Activated CD8-positive, alpha-beta memory T cell treated with anti-CD3 and anti-CD28 coated beads, Interleukin-2, amount 50 U/mL, for 1 hour (primary cell): ENCODE measurements around the gene ATF6.

Experiments used
- DNase-seq: peaks from one replicate; pipeline ENCODE4 v3.0.0-alpha.2; 2020; ENCODE audit errors: extremely low read depth

ATF6 gene

DNA sequence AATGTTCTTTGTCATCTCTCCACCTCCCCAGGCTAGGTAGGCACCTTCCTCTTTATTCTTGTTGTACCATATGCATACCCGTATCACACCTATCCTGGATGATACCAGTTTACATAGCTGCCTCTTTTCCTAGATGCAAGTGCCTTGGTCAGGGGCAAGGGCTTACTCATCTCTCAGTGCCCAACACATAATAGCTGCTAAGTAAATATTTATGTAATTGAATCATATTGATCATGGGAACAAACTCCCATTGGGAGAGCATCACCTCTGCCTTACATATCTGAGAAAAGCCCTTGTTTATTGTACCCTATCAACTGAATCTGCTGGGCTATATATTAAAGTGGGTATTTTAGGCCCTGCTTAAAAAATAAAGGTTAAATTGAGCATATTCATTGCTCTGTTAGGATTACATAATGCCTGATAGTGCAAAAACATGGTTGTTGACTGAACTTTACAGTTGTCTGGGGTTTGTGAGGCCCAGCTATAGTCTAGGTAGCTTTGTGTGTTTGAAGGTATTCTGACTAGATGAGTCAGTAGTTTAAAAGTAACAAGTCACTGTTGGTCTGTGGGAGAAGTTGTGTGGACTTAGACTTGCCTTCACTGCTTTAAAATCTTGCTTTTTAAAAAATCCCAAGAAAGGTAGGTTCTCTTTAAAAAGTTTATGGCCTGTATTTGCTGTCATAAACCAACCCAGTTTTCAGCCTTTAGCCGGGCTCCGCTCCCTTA, 174.9 kb downstream of the ATF6 start:
- no peak for DNase-seq

DNA sequence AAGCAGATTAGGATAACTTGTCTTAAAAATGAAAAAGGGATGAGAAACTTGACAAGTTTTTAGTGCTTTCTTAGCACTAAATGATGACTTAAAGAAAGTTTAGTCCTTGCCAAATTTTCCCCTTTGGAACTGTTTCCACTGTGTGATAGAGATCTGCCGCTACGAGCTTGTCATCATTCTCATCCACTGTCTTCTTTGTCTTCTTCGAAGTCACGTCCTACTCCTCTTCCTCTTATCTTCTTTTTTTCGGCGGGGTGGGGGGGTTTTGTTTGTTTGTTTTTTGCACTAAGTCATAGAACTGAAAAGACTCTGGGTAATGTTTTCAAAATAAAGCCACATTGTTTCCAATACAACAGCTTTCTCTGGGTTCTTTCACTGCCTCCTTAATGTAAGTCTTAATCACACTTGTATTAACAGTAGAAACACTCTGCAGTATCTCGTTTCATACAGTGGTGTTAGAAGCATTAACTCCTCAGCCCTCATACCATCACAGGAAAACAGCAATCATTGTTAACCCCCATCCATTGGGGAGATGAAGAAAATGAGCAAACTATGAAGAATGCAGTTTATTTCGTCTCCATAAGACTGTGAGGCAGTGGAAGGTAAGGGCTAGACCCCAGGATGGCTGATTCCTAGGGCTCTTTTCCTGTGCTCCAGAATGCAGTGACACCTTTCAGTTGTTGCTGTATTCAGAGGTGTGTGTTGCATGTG, 175.8 kb downstream of the ATF6 start:
- DNase-seq, result no peak

DNA sequence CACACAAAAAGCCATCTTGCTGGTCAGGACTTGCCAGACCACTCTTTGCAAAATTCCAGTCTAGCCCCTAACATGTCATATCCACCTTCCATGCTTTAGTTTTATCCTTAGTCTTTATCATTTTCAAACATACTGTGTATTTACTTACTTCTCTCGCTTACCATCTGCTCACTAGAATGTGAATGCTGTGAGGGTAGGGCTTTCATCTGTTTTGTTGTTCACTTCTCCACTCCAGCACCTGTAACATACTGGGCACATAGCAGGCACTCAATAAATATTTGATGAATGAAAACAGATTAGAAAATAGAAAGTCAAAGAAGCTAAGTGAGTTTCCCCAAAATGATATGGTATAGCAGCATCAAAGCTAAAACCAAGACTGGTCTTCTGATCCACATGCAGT, 177.6 kb downstream of the ATF6 start:
- no peak for DNase-seq

DNA sequence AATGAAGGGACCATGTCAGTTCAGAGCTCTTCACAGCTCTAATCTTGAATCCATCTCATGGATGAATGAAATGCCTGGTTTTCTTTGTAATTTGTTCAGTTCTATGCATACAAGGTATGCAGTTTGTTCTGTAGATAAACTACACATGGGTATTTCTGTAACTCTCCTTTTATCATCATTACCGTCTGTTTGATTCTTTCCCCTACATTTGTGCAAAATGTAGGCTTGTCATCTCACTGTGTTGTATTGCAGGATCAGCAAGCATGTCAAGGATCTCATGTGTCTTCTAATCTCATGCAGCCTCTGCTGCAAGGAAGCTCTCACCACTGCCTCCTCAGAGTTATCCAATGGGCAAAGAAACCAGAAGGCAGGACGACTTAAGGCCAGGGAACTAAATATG, 178.3 kb downstream of the ATF6 start:
- no peak for DNase-seq

DNA sequence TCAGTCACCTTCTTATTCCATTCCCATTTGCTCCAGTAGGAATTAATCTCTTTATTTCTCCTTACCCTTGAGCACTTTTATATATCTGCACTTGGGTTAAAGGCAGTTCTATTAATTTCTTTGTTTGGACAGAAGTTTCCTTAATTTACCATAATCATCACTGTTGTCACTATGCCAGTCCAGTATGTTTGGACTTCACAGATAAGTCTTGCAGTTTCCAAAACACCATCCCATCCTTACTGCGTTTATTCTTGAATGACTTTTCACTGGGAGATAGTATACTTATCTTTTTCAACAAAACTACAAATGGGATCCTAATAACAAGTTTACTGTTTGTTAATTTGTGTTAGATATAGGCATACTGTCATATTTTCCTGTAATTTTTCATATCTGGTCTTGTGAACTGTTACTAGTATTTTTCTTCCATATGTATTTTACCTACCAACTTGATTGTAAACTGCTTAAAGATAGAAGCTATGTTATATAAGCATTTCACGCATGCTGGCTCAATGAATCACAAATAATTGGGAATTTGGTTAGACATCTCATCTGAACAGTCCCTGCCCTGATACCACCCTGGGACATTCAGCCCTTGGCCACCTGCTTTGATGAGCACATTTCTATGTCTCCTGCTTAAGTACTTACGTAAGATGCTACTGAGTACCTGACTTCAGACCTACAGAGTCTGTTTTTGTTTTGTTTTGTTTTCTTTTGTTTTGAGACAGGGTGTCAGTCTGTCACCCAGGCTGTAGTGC, 179.4 kb downstream of the ATF6 start:
- DNase-seq, result no peak

DNA sequence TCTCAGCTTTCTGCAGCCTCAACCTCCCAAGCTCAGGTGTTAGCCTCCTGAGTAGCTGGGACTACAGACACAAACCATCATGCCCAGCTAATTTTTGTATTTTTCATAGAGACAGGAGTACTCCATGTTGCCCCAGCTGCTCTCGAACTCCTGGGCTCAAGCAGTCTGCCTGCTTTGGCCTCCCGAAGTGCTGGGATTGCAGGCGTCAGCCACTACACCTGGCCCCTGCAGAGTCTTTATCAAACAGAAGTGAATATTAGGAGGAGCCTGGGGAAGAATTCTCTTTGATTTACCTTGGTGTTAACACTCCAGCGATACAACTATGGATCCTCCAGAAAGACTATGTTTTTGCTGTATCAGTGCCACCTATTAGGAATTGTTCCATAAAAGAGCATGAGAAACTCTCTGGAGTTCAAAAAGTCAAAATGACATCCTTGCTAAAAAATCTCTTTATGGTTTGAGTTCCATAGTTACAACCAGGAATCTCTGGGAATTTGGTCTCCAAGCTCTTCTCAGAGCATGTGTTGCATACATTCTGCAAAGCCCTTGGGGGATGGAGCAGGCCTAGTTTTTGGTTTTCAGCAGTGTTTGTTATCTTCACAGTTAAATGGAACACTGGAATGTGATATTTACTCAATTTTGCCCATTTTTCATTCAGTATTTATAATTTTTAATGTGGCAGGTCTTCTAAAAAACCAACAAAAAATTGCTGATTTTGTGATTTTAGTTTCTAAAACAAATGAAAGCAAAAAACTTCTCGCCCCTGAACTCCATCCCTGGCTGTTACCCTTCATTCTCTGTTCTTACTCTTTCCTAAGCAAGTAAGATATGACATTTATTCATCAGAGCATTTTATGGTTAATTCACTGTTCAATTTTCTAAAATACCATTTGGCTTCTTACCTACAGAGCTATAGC, 180.2 kb downstream of the ATF6 start:
- DNase-seq, result no peak

DNA sequence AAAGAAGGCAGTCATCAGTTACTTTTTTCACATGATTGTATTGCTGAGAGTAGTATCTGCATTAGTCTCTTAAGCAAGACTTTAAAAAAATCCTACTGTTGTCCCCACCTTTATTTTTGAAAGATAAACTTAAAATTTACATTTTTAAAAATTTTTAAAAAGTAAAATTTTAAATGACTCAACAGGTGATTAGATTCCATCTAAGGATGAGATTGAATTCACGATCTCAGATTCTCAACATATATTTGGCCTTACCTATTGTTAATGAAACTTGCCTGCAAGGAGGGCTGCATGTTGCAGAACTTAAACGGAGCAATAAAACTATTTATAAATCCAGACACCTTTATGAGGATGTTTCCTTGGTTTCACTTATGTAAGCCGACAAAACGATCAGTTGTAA, 182.3 kb downstream of the ATF6 start:
- no peak for DNase-seq

DNA sequence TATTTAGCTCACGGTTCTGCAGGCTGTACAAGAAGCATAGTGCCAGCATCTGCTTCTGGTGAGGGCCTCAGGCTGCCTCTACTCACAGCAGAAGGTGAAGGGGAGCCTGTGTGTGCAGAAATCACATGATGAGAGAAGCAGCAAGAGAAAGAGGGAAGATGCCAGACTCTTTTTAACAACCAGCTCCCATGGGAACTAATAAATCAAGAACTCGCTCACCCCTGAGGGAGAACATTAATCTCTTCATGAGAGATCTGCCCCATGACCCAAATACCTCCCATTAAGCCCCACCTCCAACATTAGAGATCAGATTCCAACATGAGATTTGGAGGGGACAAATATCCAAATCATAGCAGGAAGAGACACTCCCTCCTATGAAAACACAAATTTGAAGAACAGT, 183.4 kb downstream of the ATF6 start:
- DNase-seq, result no peak

DNA sequence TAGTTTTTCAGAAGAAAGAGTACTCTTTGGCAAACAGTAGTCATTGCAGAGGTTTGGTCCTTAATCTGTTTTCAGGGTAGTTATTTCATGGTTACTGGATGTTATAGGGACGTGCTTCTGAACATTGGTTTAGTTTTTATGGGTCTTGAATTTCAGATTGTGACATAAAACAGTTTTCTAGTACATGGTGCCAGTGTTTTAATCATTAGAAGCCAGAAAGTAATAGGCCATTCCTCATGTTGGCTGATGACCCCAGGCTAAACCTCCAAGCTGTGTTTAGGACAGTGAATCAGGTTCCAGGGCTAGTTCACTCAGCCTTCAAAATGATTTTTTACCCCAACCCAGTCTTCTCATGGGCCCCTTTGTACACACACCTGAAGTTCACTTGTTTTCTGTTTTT, 184.3 kb downstream of the ATF6 start:
- DNase-seq, result no peak

DNA sequence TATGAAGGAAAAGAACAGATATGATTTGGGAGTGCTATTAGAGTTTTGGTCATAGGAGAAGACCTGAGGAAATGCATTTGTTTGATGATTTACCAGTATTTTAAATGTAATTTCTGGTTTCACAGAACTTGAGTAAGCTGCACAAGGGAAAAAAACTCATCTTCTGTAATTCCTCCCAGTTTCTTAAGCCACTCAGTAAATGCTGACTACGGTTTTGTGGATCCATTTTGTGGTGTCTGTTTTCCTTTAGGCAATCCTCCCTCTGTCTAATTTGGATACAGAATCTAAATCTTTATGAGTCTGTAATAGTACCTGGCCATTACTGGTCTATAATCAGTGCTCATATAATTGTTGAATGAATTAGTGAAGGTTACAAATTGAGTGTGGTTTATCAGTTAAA, 185.5 kb downstream of the ATF6 start:
- DNase-seq, result no peak

DNA sequence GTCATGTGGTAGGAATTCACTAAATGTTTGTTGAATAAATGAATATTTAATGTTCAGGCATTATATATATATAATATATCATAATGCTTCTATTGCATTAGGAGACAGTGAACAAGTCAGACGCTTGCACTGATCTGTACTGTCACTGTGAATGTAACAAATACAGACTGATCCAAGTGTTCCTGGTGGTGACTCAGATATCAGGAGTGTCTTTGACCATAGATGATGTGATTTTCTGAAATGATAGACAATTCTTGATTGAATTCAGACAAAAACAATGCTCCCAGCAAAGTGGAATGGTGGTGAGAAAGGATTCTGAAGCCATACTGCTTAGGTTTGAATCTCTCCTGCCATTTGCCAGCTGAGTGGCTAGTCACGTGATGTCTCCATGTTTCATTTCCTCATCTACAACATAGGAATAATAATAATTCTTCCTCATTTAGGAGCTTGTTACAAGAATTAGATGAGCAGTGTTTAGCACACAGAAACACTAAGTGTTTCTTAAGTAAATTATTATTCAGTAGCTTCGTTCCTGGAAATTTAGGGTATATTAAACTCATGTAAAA, 186.6 kb downstream of the ATF6 start:
- no peak for DNase-seq

DNA sequence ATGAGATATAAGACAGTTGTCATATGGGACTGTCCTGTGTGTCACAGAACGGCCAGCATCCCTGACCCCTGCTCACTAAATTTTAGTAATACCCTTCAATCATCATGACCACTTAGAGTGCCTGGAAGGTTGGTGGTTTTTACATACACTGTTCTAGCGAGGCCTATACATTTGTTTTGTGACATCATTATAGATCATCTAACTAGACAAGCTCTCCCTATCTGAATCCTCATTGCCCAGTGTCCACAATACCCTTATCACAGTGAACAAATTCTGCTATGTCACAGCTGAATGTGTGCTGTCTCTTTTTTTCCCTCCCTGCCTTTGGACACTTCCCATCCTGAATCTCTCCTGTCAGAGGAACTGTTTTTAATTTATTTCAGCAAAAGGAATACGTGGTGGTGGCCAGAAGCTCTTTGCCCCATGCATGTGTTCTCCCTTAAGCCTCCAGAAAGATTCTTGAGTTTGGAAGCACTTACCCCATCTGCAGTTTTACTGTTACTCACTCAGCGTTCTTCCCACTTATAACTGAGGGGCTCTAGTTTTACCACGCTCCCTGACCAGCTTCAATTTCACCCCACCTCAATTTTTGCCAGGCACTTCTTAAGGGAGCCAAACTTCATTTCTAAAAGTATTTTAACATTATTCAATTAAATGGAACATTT, 187.3 kb downstream of the ATF6 start:
- no peak for DNase-seq

DNA sequence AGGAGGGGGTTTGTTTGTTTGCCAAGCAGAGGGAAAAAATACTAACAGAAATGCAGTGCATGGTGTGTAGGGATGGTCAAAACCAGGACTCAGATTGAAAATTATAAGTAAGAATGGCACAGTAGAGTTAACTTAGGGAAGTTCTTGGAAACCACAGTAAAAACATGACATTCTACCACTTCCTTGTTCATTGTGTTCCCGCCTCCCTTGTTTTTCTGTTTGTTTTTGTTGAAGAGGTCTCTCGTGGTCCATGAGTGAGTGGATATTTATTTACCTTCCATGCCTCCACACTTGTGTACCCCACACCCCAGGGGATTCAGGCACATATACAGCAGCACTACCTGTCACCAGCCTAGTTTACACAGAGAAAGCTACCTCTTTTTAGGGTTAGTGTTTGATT, 187.9 kb downstream of the ATF6 start:
- DNase-seq, result no peak

DNA sequence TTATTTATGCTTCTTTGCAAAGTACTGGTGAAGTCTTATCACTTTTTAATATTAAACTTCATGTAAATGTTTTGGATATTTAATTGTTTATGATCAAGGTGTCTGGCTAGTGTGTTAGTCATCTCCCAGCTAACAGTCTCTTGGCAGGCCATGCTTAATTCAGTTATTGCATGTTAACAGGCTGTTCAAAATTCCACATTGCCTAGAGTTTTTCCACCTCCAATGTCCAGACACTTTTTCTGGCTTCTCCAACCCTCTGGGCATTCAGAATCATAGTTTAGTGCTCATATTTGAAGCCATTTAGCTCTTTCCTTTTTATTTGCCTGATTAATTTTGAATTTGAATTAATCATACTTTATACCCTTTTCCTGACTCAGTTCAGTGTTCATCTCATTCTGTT, 188.3 kb downstream of the ATF6 start:
- no peak for DNase-seq

DNA sequence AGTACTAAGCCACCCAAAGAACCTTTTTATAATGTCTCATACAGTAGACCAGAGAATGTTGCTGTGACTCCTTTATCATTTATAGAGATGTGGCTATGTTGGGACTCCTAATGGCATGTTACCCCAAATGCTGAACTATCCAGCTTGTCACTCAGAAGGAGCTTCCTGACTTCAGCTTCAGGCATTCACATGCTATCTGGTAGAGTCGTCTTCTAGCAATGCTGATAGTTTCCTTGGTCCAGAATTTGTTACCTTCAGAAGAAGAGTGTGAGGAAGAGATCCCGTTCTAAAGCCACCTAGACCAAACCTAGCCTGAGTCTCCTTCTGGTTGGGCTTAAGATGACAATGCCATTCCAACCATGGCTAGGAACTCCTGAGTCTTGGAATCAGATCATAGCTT, 189.5 kb downstream of the ATF6 start:
- DNase-seq, result no peak

DNA sequence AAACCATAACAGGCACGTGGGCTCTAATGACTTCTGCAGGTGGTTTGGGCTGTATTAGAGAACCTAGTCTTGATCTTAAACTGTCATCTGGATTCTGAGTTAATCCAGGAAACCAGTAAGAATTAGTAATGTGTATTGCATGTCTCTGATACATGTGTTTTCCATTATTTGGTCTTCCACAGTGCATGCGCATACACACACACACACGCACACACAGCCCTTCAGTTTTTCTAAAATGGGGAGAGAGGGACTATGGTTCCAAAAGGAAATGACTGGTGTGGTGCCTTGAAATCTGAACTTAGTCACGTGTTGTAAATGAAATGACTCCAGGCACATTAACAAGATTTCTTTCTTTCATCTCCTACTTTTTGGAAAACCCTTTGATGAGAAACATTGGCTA, 190.0 kb downstream of the ATF6 start:
- DNase-seq, result no peak

DNA sequence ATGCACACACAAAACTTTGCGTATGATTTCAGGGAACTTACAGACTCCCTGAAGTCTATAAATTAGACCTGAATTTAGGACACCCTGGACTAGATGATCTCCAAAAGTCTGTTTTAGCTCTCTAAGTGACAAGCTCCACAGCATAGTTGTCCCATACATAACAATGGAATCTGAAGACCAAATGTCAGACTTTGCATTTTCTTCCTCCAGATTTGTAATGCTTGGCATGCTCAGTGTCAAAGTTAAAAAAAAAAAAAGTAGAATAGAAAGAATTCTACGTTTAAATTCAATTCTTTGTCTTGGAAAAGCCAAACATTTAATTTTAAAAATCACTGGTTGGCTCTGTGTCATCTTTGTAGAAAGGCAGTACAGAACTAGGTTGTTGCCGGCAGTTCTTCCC, 190.8 kb downstream of the ATF6 start:
- DNase-seq, result no peak

DNA sequence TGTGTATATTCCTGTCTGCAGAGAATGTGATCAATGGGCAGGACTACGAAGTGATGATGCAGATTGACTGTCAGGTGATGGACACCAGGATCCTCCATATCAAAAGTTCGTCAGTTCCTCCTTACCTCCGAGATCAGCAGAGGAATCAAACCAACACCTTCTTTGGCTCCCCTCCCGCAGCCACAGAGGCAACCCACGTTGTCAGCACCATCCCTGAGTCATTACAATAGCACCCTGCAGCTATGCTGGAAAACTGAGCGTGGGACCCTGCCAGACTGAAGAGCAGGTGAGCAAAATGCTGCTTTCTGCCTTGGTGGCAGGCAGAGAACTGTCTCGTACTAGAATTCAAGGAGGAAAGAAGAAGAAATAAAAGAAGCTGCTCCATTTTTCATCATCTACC, 192.3 kb downstream of the ATF6 start:
- no peak for DNase-seq

DNA sequence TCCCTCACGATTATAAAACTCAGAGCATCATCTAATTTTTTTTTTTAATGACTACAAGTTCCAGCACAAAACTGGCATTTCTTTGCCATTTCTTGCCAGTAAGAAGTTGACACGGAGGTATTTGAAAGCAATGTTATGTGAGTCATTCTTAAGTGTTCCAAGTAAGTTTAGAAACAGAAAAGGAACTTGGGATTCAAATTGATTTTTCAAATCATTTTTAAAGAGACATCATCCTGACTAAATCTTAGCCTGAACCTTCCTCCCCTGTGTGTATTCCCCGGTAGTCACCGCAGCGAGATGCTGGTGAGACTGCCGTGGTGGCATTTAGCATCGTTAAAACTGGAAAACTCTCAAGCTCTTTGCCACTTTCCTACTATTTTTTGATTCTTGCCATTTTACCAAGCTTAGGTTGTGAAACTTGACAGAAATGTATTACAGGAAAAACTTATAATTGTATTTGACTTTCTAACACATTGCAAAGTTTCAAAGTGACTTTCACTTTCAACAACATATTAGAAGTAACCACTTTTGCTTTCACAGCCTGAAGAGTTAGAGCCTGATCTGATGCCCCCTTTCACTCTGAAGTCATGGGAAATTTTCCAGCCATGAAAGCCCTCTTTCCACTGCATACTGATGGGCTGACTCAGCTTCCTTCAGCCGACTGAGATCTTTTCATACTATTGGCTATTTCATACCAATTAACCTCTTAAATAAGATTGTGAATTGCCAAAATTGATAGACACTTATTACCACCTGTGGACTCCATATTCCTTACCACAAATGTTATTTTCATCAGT, 196.2 kb downstream of the ATF6 start:
- no peak for DNase-seq

DNA sequence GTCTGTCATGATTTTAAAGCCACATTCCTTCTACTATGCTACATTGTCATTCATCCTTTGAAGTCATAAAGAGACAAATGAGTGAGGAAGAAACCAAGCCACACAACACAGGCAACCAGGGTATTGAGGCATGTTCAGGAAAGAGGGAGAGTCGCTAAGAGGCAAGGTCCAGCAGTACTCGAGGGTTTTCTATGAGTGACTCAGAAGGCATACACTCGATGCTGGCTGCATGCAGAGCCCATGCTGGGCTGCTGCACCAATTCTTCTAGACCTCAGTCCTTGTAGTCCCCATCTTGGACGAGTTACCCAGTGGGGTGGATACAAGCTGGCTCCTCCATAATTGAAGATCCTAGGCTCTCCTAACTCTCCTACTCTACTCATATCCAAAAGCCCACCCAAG, 199.9 kb downstream of the ATF6 start:
- no peak for DNase-seq
